NCI-H345 (cell line): Measurements from ENCODE around the gene STS.
"Not testable (repeated sequence)": the region's sequence is repeated elsewhere in the genome, so short reads cannot be mapped to it uniquely, and the experiment has no call there.

ENCODE experiments used
- DNase-seq: peaks from one replicate; lab custom pipeline; 2025; lab: John Stamatoyannopoulos, UW

The STS gene

GRCh38 chrX:7143076-7143475 lies 4.4 kb upstream of the STS start:
- DNase-seq: no peak

GRCh38 chrX:7143941-7144525 lies 3.5 kb upstream of the STS start:
- DNase-seq: no peak

- no peak for DNase-seq
Observed at GRCh38 chrX:7145454-7145853, 2.1 kb upstream of the STS start.

GRCh38 chrX:7146020-7146702 lies 1.4 kb upstream of the STS start:
- DNase-seq: no peak

GRCh38 chrX:7146703-7147412 lies 654 bp upstream of the STS start:
- no peak for DNase-seq

- peak; percentile 87 for DNase-seq
Observed at GRCh38 chrX:7147978-7148854, 704 bp downstream of the STS start, which contains the start of gene PUDP. TSS of gene PUDP (minus strand) at chrX:7148153. CDS start at chrX:7148113, 40 bp downstream.

GRCh38 chrX:7149411-7149810 lies 1.9 kb downstream of the STS start:
- DNase-seq: no peak

GRCh38 chrX:7153231-7153630 lies 5.7 kb downstream of the STS start:
- DNase-seq: no peak

- DNase-seq: no peak
Observed at GRCh38 chrX:7154041-7154597, 6.6 kb downstream of the STS start.

- no peak for DNase-seq
Observed at GRCh38 chrX:7155163-7155562, 7.7 kb downstream of the STS start.

- no peak for DNase-seq
Observed at GRCh38 chrX:7156879-7157278, 9.4 kb downstream of the STS start.

GRCh38 chrX:7158468-7158990 lies 11.0 kb downstream of the STS start:
- DNase-seq: no peak

- DNase-seq: peak; percentile 2
Observed at GRCh38 chrX:7159149-7159861, 11.8 kb downstream of the STS start.

GRCh38 chrX:7163146-7163677 lies 15.7 kb downstream of the STS start:
- no peak for DNase-seq

GRCh38 chrX:7164174-7164573 lies 16.7 kb downstream of the STS start:
- no peak for DNase-seq

- DNase-seq: no peak
Observed at GRCh38 chrX:7168371-7168770, 20.9 kb downstream of the STS start.

- DNase-seq: no peak
Observed at GRCh38 chrX:7169627-7170026, 22.1 kb downstream of the STS start.

GRCh38 chrX:7170898-7171297 lies 23.4 kb downstream of the STS start:
- DNase-seq: no peak

- DNase-seq: not testable (repeated sequence)
Observed at GRCh38 chrX:7178859-7179258, 31.3 kb downstream of the STS start.

GRCh38 chrX:7179446-7179845 lies 31.9 kb downstream of the STS start:
- DNase-seq: no peak

- DNase-seq: no peak
Observed at GRCh38 chrX:7184816-7185215, 37.3 kb downstream of the STS start.
